ENCODE results near the gene GRAMD1A. TPM values are rescaled to one million over a fixed set of nuclear protein-coding genes. Genes with fewer than 3 reads are reported as not detected.

Gene GRAMD1A
- total and polyA plus RNA-seq, 8 donors = 92.7 to 137 (median 116) TPM

- Histone ChIP-seq H3K4me3 (no peak overlapping the region), H3K9me3 (peaks cover 0 to 10% of the 10 kb centered on the region in 2 donors), H3K27me3 (no peaks in the 10 kb centered on the region), H3K27ac (no peak overlapping the region), H3K36me3 (no peaks in the 10 kb centered on the region), H3K4me1 (peaks cover 0 to 32% of the 10 kb centered on the region in 2 donors)
- DNase-seq (no peak), ATAC-seq (no peak)
- TF ChIP-seq CTCF (IDR thresholded peaks at IDR 0.05) = no peak
- intact Hi-C loops (cut with DNase I) = loop anchor here in 1 of 2 donors (5.0 kb wide), 1 partner anchor 40 kb away; no protein-coding TSS in a partner anchor
Measured at GRCh38 chr19:34972163-34972705, 27.9 kb upstream of the GRAMD1A start.

DNA sequence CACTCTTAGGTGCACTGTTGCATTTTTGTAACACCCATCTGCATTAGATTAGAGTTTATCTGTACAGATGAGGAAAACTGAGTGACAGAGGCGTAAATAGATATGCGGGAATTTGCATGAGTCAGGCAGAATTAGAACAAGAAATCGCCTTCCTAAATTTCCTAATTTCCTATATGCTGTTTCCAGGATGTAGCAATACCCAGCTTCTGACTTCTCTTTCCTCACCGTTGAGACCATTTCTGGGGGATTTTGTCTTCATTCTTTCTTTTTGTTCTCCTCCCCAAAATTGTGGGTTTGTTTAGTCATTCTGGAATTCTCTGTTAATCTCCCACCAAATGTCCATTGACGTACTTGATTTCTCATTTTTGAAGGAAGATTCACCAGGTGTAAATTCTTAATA is 25.5 kb upstream of the GRAMD1A start:
- intact Hi-C loops (cut with DNase I) = loop anchor here in 1 of 2 donors (5.0 kb wide), 1 partner anchor 38 kb away; no protein-coding TSS in a partner anchor
- Histone ChIP-seq H3K9me3 (peaks cover 0 to 5% of the 10 kb centered on the region in 2 donors), H3K27me3 (no peaks in the 10 kb centered on the region), H3K27ac (peak overlapping the region in 1 of 2 donors; percentile 75), H3K4me1 (peaks cover 0 to 32% of the 10 kb centered on the region in 2 donors), H3K4me3 (peak overlapping the region in 1 of 2 donors; percentile 8), H3K36me3 (no peaks in the 10 kb centered on the region)
- no peak for TF ChIP-seq CTCF (IDR thresholded peaks at IDR 0.05)
- DNase-seq (no peak), ATAC-seq (no peak)

GRCh38 chr19:34975056-34975455 is 25.1 kb upstream of the GRAMD1A start:
- intact Hi-C loops (cut with DNase I) = no loop called here
- DNase-seq = no peak
- no peaks in the 10 kb centered on the region for H3K27me3 ChIP-seq
- H3K4me1 ChIP-seq = peaks cover 0 to 32% of the 10 kb centered on the region in 2 donors
- H3K36me3 ChIP-seq = no peaks in the 10 kb centered on the region
- H3K4me3 ChIP-seq = no peak overlapping the region
- peak overlapping the region in 1 of 2 donors; percentile 75 for H3K27ac ChIP-seq
- no peak for ATAC-seq
- TF ChIP-seq CTCF (IDR thresholded peaks at IDR 0.05) = no peak
- peaks cover 0 to 5% of the 10 kb centered on the region in 2 donors for H3K9me3 ChIP-seq

DNA sequence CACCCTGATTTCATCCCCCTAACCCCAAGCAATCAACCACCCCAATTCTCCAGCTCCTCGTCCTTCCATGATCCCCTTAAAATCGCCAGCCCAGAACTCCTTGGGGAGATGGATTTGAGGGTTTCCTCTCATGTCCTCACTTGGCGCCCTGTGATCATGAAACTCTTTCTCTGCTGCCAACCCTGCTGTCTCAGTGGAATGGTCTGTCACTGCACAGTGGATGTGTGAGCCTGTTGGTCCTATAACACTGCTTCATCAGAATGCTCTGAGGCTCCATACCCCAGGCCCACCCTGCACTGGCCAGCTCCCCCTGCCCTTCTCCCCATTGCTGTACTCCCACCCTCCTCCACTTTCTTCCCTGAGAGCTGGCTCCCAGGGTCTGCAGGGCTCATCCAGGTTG is 23.5 kb upstream of the GRAMD1A start:
- DNase-seq (no peak), ATAC-seq (no peak)
- no peaks in the 10 kb centered on the region for H3K27me3 ChIP-seq
- peaks cover 0 to 5% of the 10 kb centered on the region in 2 donors for H3K9me3 ChIP-seq
- no peak overlapping the region for H3K4me3 ChIP-seq
- H3K36me3 ChIP-seq = no peaks in the 10 kb centered on the region
- no peak for TF ChIP-seq CTCF (IDR thresholded peaks at IDR 0.05)
- peaks cover 0 to 32% of the 10 kb centered on the region in 2 donors for H3K4me1 ChIP-seq
- peak overlapping the region in 1 of 2 donors; percentile 75 for H3K27ac ChIP-seq
- intact Hi-C loops (cut with DNase I) = no loop called here

DNA sequence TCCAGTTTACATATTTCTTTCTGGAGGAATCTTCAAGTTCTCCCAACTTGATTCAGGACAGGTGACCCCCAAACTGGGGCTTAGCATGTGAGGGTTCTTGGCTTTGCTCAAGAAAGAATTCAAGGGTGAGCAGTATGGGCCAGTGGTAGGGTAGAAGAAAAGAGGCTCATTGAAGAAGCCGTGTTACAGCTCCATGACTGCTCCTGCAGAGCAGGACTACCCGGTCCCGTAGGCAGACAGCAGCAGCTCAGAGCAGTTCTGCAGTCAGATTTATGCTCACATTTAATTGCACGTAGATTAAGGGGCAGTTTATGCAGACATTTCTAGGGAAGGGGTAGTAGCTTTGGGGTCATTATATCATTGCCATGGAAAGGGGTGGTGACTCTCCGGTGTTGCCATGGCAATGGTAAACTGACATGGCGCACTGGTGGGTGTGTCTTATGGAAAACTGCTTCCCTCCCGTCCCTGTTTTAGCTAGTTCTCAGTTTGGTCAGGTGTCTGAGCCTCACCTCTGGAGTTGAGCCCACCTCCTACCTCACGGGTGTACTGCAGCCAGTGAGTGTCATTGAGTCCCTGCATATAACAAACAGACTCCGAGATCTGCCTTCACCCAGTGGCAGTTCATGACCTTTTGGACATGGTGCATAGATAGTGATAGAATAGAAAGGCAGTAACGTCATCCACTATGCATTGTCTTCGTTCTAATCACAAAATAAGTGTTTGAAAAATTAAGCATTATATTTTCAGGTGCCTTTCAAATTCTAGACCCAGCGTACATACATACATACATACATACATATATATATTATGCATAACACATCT is 20.1 kb upstream of the GRAMD1A start:
- TF ChIP-seq CTCF (IDR thresholded peaks at IDR 0.05) = no peak
- ATAC-seq (no peak), DNase-seq (no peak)
- H3K27ac ChIP-seq = no peak overlapping the region
- intact Hi-C loops (cut with DNase I) = no loop called here
- peaks cover 0 to 5% of the 10 kb centered on the region in 2 donors for H3K9me3 ChIP-seq
- H3K4me3 ChIP-seq = no peak overlapping the region
- peaks cover 0 to 22% of the 10 kb centered on the region in 2 donors for H3K4me1 ChIP-seq
- no peaks in the 10 kb centered on the region for H3K36me3 ChIP-seq
- no peaks in the 10 kb centered on the region for H3K27me3 ChIP-seq
